Vagina (tissue), 2 donors: Measurements from ENCODE around the gene MYLIP. TPM values are rescaled to one million over a fixed set of nuclear protein-coding genes. Genes with fewer than 3 reads are reported as not detected.

ENCODE experiments used
- DNase-seq, 2 donors: peaks; one replicate each; pipeline ENCODE4 v3.0.0-alpha.2; 2017; ENCODE audit errors: extremely low spot score in 2 of 2
- H3K27ac ChIP-seq: fragments of 200-600 bp; sonication (generic); one replicate; pipeline ENCODE4 v1.5.1; 2019
- H3K27me3 ChIP-seq: fragments of 200-600 bp; sonication (generic); one replicate; pipeline ENCODE4 v1.5.1; 2019
- H3K36me3 ChIP-seq, 2 donors: fragments of 200-600 bp; sonication (generic); one replicate each; pipeline ENCODE4 v1.5.1; 2017 to 2019
- H3K4me1 ChIP-seq: fragments of 200-600 bp; sonication (generic); one replicate; pipeline ENCODE4 v1.5.1; 2019
- H3K4me3 ChIP-seq, 2 donors: fragments of 200-600 bp; sonication (generic); 1 replicate in 1 of 2; 2 replicates in 1 of 2; pipeline ENCODE4 v1.5.1; 2016 to 2019
- H3K9me3 ChIP-seq: fragments of 200-600 bp; sonication (generic); one replicate; pipeline ENCODE4 v1.5.1; 2019
- POLR2A ChIP-seq, 2 donors: fragments of 450-650 bp; IDR thresholded peaks; one replicate each; pipeline ENCODE4 v1.6.1; 2017; ENCODE audit warnings: antibody characterized with exemption in 2 of 2, mild to moderate bottlenecking in 2 of 2, moderate library complexity in 2 of 2
- POLR2AphosphoS5 ChIP-seq, 2 donors: sonication (generic); formaldehyde crosslinking; IDR thresholded peaks; one replicate each; pipeline ENCODE4 v1.9.0; 2017; ENCODE audit warnings: antibody characterized with exemption in 2 of 2, mild to moderate bottlenecking in 2 of 2, low read depth in 1 of 2; ENCODE audit not compliant: insufficient read depth in 1 of 2
- intact Hi-C: fragments of 100-400 bp; cut with DNase I; formaldehyde crosslinking; loops from one replicate; pipeline ENCODE4 v1.15.1; 2023
- total RNA-seq: library from RNA; depleted of rRNA; stranded (reverse); fragments of >200 nt; gene quantifications from one replicate; pipeline ENCODE4 v1.2.3, GENCODE V29; 2016
- TF ChIP-seq, protein P1 (sequence below), 3 experiments: fragments of 450-650 bp in 2 of 3; fragments of 200-600 bp in 1 of 3; sonication (generic) in 1 of 3; IDR thresholded peaks; one replicate each; pipeline ENCODE4 v1.5.1; 2017 to 2019; ENCODE audit warnings: antibody characterized with exemption in 3 of 3, mild to moderate bottlenecking in 2 of 3, moderate library complexity in 2 of 3

Gene MYLIP
- total RNA-seq, 1 donor from 2014 or later = 30.7 TPM

DNA sequence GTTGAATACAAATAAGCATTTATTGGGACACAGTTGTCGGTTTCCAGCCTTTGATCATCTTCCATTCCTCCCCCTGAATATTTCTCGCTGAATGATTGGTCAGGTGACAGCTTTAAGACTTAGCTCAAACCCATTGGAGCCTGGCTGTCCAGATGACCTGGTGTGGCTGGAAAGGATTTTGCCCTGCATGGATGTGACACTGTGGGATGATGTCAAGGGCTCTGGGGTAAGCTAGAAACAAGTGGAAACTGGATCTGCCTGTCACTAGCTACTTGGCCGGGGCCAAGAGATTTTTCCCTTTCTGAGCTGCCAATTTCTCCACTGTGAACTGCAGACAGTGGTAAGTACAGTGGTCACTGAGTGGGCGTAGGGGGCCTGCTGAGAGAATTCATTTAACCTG is 41.9 kb upstream of the MYLIP start:
- no peaks in the 10 kb centered on the region for H3K27me3 ChIP-seq
- no peak for DNase-seq

DNA sequence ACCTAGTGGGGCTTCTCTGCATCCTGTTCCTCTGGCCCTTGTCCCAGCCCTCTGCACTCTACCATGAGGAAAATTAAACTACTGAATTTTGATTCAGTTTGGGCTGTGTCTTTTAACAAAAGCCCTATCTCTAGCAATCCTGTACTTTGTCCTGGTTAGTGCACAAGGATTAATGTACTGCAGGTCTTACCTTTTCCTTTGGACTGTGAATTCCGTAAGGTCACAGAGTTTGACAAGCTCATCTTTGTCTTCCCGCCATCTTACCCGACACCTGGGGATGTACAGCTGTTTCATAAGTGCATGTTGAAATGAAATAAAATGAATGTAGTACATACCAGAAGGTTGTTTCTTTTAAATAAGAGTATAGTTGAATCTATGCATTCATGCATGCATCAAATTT is 41.5 kb upstream of the MYLIP start:
- H3K9me3 ChIP-seq = no peaks in the 10 kb centered on the region
- intact Hi-C loops = no loop called here
- no peaks in the 10 kb centered on the region for H3K27me3 ChIP-seq
- H3K4me3 ChIP-seq = no peak overlapping the region
- DNase-seq = no peak
- no peak overlapping the region for H3K27ac ChIP-seq
- no peaks in the 10 kb centered on the region for H3K4me1 ChIP-seq
- H3K36me3 ChIP-seq = no peaks in the 10 kb centered on the region
- TF ChIP-seq, protein P1, sequence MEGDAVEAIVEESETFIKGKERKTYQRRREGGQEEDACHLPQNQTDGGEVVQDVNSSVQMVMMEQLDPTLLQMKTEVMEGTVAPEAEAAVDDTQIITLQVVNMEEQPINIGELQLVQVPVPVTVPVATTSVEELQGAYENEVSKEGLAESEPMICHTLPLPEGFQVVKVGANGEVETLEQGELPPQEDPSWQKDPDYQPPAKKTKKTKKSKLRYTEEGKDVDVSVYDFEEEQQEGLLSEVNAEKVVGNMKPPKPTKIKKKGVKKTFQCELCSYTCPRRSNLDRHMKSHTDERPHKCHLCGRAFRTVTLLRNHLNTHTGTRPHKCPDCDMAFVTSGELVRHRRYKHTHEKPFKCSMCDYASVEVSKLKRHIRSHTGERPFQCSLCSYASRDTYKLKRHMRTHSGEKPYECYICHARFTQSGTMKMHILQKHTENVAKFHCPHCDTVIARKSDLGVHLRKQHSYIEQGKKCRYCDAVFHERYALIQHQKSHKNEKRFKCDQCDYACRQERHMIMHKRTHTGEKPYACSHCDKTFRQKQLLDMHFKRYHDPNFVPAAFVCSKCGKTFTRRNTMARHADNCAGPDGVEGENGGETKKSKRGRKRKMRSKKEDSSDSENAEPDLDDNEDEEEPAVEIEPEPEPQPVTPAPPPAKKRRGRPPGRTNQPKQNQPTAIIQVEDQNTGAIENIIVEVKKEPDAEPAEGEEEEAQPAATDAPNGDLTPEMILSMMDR (IDR thresholded peaks at IDR 0.05) = no peak
- no peak for TF ChIP-seq POLR2A (IDR thresholded peaks at IDR 0.05)
- no peak for TF ChIP-seq POLR2AphosphoS5 (IDR thresholded peaks at IDR 0.05; ENCODE audit: insufficient read depth in 1 of 2, low read depth in 1 of 2)

More for the DNA sequence above, 41.9 kb upstream of the MYLIP start:
- TF ChIP-seq POLR2AphosphoS5 (IDR thresholded peaks at IDR 0.05; ENCODE audit: insufficient read depth in 1 of 2, low read depth in 1 of 2) (no peak), POLR2A (IDR thresholded peaks at IDR 0.05) (no peak)
- TF ChIP-seq, protein P1 (IDR thresholded peaks at IDR 0.05) = no peak
- no peaks in the 10 kb centered on the region for H3K36me3 ChIP-seq
- H3K9me3 ChIP-seq = no peaks in the 10 kb centered on the region
- no peaks in the 10 kb centered on the region for H3K4me1 ChIP-seq
- no peak overlapping the region for H3K27ac ChIP-seq
- intact Hi-C loops = no loop called here
- no peak overlapping the region for H3K4me3 ChIP-seq

DNA sequence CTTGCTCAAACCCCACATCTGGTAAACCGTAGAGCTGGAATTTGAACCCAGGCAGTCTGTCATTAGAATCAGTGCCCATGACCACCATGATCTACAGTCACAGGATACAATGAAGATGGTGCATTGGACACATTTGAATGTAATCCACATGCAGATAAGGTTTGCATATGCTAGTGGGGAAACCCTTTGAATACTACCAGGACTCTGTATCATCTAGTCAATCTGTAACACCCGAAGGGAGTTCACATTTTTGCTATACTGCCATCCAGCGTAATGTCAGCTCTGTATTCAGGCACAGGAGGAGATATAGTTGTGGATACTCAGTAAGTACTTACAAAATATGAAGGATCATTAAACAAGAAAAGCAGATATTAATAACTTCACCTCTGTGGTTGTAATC is 40.5 kb upstream of the MYLIP start:
- Histone ChIP-seq H3K4me3 (no peak overlapping the region), H3K4me1 (no peaks in the 10 kb centered on the region), H3K27me3 (no peaks in the 10 kb centered on the region), H3K27ac (no peak overlapping the region), H3K9me3 (no peaks in the 10 kb centered on the region), H3K36me3 (no peaks in the 10 kb centered on the region)
- DNase-seq = no peak
- TF ChIP-seq POLR2AphosphoS5 (IDR thresholded peaks at IDR 0.05; ENCODE audit: insufficient read depth in 1 of 2, low read depth in 1 of 2) = no peak
- TF ChIP-seq, protein P1 (IDR thresholded peaks at IDR 0.05) = no peak
- no peak for TF ChIP-seq POLR2A (IDR thresholded peaks at IDR 0.05)
- intact Hi-C loops = no loop called here

DNA sequence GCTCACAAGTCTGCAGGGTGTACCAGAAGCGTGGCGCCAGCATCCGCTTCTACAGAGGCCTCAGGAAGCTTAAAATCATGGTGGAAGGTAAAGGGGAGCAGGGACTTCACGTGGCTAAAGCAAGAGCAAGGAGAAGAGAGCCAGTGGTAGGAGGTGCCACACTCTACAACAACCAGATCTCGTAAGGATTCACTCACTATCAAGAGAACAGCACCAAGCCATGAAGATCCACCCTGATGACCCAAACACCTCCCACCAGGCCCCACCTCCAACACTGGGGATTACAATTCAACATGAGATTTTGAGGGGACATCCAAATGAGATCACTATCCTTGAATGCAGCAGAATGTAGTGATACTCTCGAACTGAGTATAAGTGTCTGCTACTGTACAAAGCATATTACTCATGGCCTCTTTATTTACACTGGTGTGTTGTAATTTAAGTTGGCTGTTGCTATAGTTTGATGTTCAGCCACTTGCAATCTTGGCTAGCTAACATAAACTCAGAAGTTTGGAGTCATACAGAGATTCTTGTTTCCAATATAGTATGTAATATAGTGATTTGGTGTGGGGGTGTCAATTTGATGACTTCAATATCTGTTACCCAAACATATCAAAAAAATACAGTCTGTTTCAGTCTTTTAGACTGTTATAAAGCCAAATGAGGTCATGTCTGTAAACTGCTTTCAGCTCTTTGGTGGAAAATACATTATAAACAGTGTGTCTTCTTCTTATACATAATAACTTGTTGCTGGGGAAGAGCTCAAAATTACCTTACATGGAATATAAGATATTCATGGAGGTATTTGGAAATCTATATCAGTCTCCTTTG is 39.4 kb upstream of the MYLIP start:
- H3K36me3 ChIP-seq = no peaks in the 10 kb centered on the region
- TF ChIP-seq POLR2A (IDR thresholded peaks at IDR 0.05) (no peak), POLR2AphosphoS5 (IDR thresholded peaks at IDR 0.05; ENCODE audit: insufficient read depth in 1 of 2, low read depth in 1 of 2) (no peak)
- TF ChIP-seq, protein P1 (IDR thresholded peaks at IDR 0.05) = no peak

DNA sequence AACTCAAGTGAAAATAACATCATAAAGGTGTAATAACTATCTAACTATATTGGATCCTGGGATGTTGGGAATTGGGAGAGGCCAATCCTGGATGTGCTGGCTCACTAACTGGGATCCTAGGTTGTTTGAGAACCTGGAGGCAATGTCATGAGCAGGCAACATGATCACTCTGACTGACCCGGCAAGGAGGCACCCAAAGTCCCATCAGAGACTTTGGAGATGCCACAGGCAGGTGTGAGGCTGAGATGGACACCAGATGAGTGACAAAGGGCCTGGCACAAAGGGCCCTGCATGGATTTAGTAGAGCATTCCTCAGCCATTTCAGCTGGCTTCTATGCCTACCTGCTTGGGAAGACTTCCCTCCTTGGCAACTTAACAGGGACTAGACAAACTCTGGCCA is 38.4 kb upstream of the MYLIP start:
- no peaks in the 10 kb centered on the region for H3K36me3 ChIP-seq
- no peaks in the 10 kb centered on the region for H3K4me1 ChIP-seq
- no peaks in the 10 kb centered on the region for H3K9me3 ChIP-seq
- intact Hi-C loops = no loop called here
- no peak overlapping the region for H3K4me3 ChIP-seq
- no peak for DNase-seq
- no peak for TF ChIP-seq POLR2AphosphoS5 (IDR thresholded peaks at IDR 0.05; ENCODE audit: insufficient read depth in 1 of 2, low read depth in 1 of 2)
- TF ChIP-seq, protein P1 (IDR thresholded peaks at IDR 0.05) = no peak
- TF ChIP-seq POLR2A (IDR thresholded peaks at IDR 0.05) = no peak
- no peaks in the 10 kb centered on the region for H3K27me3 ChIP-seq
- H3K27ac ChIP-seq = no peak overlapping the region

More for the DNA sequence above, 39.4 kb upstream of the MYLIP start:
- no peak for DNase-seq
- Histone ChIP-seq H3K27me3 (no peaks in the 10 kb centered on the region), H3K4me3 (no peak overlapping the region), H3K9me3 (no peaks in the 10 kb centered on the region), H3K27ac (no peak overlapping the region), H3K4me1 (no peaks in the 10 kb centered on the region)
- intact Hi-C loops = no loop called here
